Esophagus muscularis mucosa (tissue), 4 donors: ENCODE measurements around the gene NECTIN1. TPM values are rescaled to one million over a fixed set of nuclear protein-coding genes. Genes with fewer than 3 reads are reported as not detected.

Experiments
- DNase-seq: peaks from one replicate; pipeline ENCODE4 v3.0.0-alpha.2; 2017; ENCODE audit errors: extremely low spot score
- H3K27ac ChIP-seq, 4 donors: fragments of 200-600 bp; sonication (generic); replicated peaks in 1 of 4; 1 replicate in 3 of 4; 2 replicates in 1 of 4; pipeline ENCODE4 v1.5.1; 2016 to 2019; ENCODE audit warnings: mild to moderate bottlenecking in 1 of 4
- H3K27me3 ChIP-seq, 4 donors: fragments of 200-600 bp; sonication (generic); one replicate each; pipeline versions ENCODE4 v1.5.1 to v1.6.0; 2016 to 2019
- H3K36me3 ChIP-seq, 4 donors: fragments of 200-600 bp; sonication (generic); one replicate each; pipeline ENCODE4 v1.5.1; 2016 to 2019
- H3K4me1 ChIP-seq, 4 donors: fragments of 200-600 bp; sonication (generic); one replicate each; pipeline ENCODE4 v1.5.1; 2016 to 2019
- H3K4me3 ChIP-seq, 4 donors: fragments of 200-600 bp; sonication (generic); 1 replicate in 2 of 4; 2 replicates in 2 of 4; pipeline ENCODE4 v1.5.1; 2016 to 2019; ENCODE audit warnings: mild to moderate bottlenecking in 4 of 4, moderate library complexity in 1 of 4
- H3K9me3 ChIP-seq, 4 donors: fragments of 200-600 bp; sonication (generic); 1 replicate in 3 of 4; 2 replicates in 1 of 4; pipeline ENCODE4 v1.5.1; 2016 to 2019
- EP300 ChIP-seq: sonication (generic); formaldehyde crosslinking; IDR thresholded peaks from one replicate; pipeline ENCODE4 v1.6.1; 2017; ENCODE audit warnings: antibody characterized with exemption
- POLR2A ChIP-seq: fragments of 450-650 bp; IDR thresholded peaks from one replicate; pipeline ENCODE4 v1.6.1; 2017; ENCODE audit warnings: antibody characterized with exemption, moderate library complexity, mild to moderate bottlenecking, low read depth
- POLR2AphosphoS5 ChIP-seq, 2 donors: sonication (generic); formaldehyde crosslinking; IDR thresholded peaks; one replicate each; pipeline ENCODE4 v1.6.1; 2017; ENCODE audit warnings: antibody characterized with exemption in 2 of 2
- WGBS: methylation state at CpG from one replicate; pipeline ENCODE4 v1.1.5; 2018; 5-methylcytosine and 5-hydroxymethylcytosine counted together
- intact Hi-C: fragments of 100-400 bp; cut with DNase I; formaldehyde crosslinking; loops from one replicate; pipeline ENCODE4 v1.15.1; 2023
- total RNA-seq, 4 donors: library from RNA; depleted of rRNA; stranded (reverse); fragments of >200 nt; gene quantifications; one replicate each; pipeline versions ENCODE4 v1.1.0 to v1.2.1, GENCODE V29; 2016
- TF ChIP-seq, protein P1 (sequence below), 3 experiments: fragments of 200-600 bp in 2 of 3; fragments of 450-650 bp in 1 of 3; sonication (generic) in 2 of 3; IDR thresholded peaks; one replicate each; pipeline ENCODE4 v1.5.1; 2017 to 2019; ENCODE audit warnings: antibody characterized with exemption in 3 of 3, mild to moderate bottlenecking in 2 of 3, moderate library complexity in 1 of 3

NECTIN1 gene
- total RNA-seq, 4 donors from 2014 or later, result 1.7 to 4.0 (median 2.5) TPM

DNA sequence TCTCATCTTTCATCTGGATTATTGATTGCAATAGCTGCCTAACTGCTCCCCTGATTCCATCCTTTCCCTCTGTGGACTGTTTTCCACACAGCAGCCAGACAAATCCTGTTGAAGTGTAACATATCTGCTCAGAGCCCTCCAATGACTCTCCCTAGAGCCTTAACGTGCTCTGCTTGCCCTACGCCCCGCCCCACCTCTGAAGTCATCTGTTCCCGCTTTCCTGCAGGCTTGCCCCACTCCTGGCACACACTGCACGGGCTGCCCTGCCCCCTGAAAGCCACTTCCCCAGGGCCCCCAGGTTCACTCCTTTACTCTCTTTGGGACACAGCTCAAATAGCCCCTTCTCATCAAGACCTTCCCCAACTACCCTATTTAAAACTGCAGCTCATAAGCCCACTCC, 59.5 kb downstream of the NECTIN1 start:
- Histone ChIP-seq H3K9me3 (no peaks in the 10 kb centered on the region), H3K4me3 (no peak overlapping the region), H3K27ac (no peak overlapping the region), H3K4me1 (peaks cover 20 to 34% (median 29%) of the 10 kb centered on the region in 4 donors), H3K36me3 (peaks cover 0 to 16% (median 7%) of the 10 kb centered on the region in 4 donors), H3K27me3 (no peaks in the 10 kb centered on the region)
- 83% methylated on average over 5 of the region's 5 CpGs for WGBS
- intact Hi-C loops, result loop anchor here (5.0 to 10.0 kb wide), 2 partner anchors 58 to 185 kb away; partner anchors contain the start of gene NECTIN1
- DNase-seq, result no peak
- TF ChIP-seq, protein P1, sequence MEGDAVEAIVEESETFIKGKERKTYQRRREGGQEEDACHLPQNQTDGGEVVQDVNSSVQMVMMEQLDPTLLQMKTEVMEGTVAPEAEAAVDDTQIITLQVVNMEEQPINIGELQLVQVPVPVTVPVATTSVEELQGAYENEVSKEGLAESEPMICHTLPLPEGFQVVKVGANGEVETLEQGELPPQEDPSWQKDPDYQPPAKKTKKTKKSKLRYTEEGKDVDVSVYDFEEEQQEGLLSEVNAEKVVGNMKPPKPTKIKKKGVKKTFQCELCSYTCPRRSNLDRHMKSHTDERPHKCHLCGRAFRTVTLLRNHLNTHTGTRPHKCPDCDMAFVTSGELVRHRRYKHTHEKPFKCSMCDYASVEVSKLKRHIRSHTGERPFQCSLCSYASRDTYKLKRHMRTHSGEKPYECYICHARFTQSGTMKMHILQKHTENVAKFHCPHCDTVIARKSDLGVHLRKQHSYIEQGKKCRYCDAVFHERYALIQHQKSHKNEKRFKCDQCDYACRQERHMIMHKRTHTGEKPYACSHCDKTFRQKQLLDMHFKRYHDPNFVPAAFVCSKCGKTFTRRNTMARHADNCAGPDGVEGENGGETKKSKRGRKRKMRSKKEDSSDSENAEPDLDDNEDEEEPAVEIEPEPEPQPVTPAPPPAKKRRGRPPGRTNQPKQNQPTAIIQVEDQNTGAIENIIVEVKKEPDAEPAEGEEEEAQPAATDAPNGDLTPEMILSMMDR (IDR thresholded peaks at IDR 0.05), result no peak
- TF ChIP-seq POLR2AphosphoS5 (IDR thresholded peaks at IDR 0.05), result no peak
- TF ChIP-seq EP300, result no peak
- TF ChIP-seq POLR2A, result no peak

DNA sequence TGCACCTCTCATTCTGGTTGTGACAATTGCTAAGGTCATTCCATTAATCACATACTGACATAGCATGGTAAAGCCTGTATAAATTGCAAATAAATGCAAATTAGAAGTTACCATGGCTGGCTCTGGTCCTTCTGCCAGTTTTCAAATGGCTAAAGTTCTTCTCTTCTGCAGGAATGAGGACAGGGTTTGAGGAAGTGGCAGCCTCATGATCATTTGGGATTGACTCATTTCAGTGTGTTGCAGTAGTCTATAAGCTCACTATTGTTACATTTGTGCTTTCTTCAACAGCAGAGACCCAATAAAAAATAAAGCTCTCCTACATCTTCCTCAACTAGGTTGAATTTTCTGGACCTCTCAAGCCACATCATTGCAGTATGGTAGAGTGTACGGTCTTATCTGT, 60.3 kb downstream of the NECTIN1 start:
- Histone ChIP-seq H3K36me3 (peaks cover 0 to 12% (median 8%) of the 10 kb centered on the region in 4 donors), H3K4me1 (peaks cover 20 to 34% (median 29%) of the 10 kb centered on the region in 4 donors), H3K4me3 (no peak overlapping the region), H3K27me3 (no peaks in the 10 kb centered on the region), H3K9me3 (no peaks in the 10 kb centered on the region), H3K27ac (no peak overlapping the region)
- DNase-seq, result no peak
- intact Hi-C loops, result loop anchor here (5.0 to 10.0 kb wide), 2 partner anchors 59 to 184 kb away; partner anchors contain the start of gene NECTIN1
- WGBS, result 88% methylated on average over 1 of the region's 1 CpG
- no peak for TF ChIP-seq POLR2AphosphoS5 (IDR thresholded peaks at IDR 0.05)
- no peak for TF ChIP-seq POLR2A
- TF ChIP-seq, protein P1 (IDR thresholded peaks at IDR 0.05), result no peak
- no peak for TF ChIP-seq EP300

DNA sequence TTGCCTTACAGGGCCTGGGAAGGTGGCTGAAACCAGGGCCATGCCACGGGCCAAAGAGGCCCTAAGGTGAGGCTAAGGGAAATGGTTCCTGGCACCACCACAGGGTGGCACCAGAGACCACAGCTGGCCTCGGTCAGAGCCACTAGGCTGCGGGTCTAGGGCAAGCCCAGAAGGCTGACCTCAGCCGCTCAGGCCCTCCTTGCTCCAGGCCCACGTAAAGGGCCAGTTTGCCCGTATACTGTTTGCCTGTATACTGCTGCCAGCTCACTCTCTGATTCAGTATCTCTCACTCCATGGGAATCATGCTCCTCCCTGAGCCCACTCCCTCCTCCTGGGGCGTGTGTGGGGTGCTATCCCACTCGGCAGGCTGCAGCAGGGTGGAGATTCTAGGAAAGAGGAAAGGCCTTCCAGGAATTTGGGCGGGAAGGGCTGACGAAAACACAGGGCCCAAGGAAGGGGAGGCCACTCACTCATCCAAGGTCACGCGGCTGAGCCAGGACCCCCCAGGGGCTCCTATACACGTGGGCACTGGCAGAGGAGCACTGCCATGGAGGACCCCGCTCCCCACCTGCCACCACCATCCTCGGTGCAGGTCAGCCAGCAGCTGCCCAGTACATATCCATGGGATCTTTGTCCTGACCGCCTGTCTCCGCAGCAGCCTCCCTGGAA, 62.4 kb downstream of the NECTIN1 start:
- DNase-seq, result no peak
- Histone ChIP-seq H3K27ac (no peak overlapping the region), H3K4me3 (no peak overlapping the region), H3K27me3 (no peaks in the 10 kb centered on the region), H3K36me3 (peaks cover 0 to 9% (median 4%) of the 10 kb centered on the region in 4 donors), H3K9me3 (no peaks in the 10 kb centered on the region), H3K4me1 (peaks cover 11 to 19% (median 16%) of the 10 kb centered on the region in 4 donors)
- intact Hi-C loops, result loop anchor here (1.0 to 10.0 kb wide), 3 partner anchors 61 to 442 kb away; partner anchors contain the start of gene NECTIN1
- TF ChIP-seq, protein P1 (IDR thresholded peaks at IDR 0.05), result peak; percentile 86 to 96 (median 91)
- peak in 1 of 2 donors; percentile 41 for TF ChIP-seq POLR2AphosphoS5 (IDR thresholded peaks at IDR 0.05)
- no peak for TF ChIP-seq POLR2A
- WGBS, result 48% methylated on average over 13 of the region's 17 CpGs

DNA sequence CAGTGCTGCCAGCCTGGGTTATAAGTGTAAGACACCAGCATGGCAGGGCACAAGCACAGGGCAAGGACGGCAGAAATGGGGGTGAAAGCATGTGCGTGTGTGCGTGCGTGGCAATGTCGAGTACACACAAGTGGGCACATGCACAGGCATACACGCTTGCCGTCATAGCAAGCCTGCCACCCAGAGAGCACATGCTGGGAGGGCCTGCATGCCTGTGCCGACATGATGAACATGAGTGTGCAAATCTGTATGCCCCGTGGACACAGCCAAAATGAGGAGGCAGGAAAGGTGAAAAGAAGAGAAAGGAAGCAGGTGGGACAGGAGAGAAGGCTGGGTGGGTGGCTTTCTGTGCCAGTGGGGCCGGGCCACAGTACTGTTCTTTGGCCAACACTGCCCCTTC, 62.9 kb downstream of the NECTIN1 start:
- peaks cover 6 to 14% (median 10%) of the 10 kb centered on the region in 4 donors for H3K4me1 ChIP-seq
- peaks cover 0 to 9% (median 4%) of the 10 kb centered on the region in 4 donors for H3K36me3 ChIP-seq
- TF ChIP-seq, protein P1 (IDR thresholded peaks at IDR 0.05), result no peak
- TF ChIP-seq POLR2AphosphoS5 (IDR thresholded peaks at IDR 0.05) (no peak), POLR2A (no peak), EP300 (no peak)
- no peaks in the 10 kb centered on the region for H3K9me3 ChIP-seq
- no peak for DNase-seq
- H3K4me3 ChIP-seq, result no peak overlapping the region
- H3K27ac ChIP-seq, result no peak overlapping the region
- 87% methylated on average over 10 of the region's 10 CpGs for WGBS
- intact Hi-C loops, result loop anchor here (1.0 to 10.0 kb wide), 3 partner anchors 61 to 442 kb away; partner anchors contain the start of gene NECTIN1
- no peaks in the 10 kb centered on the region for H3K27me3 ChIP-seq
